Tibial nerve (tissue), 4 donors: ENCODE measurements around the gene VAT1L. TPM values are rescaled to one million over a fixed set of nuclear protein-coding genes. Genes with fewer than 3 reads are reported as not detected.

Source experiments
- DNase-seq, 2 donors: peaks; one replicate each; pipeline ENCODE4 v3.0.0-alpha.2; 2019; ENCODE audit warnings: low spot score in 2 of 2
- H3K27ac ChIP-seq, 4 donors: fragments of 200-600 bp; sonication (generic) in 3 of 4; one replicate each; pipeline ENCODE4 v1.5.1; 2017 to 2019; ENCODE audit warnings: mild to moderate bottlenecking in 1 of 4
- H3K27me3 ChIP-seq, 2 donors: fragments of 200-600 bp; sonication (generic) in 1 of 2; one replicate each; pipeline versions ENCODE4 v1.5.1 to v1.6.0; 2017 to 2019
- H3K36me3 ChIP-seq, 3 donors: fragments of 200-600 bp; sonication (generic); one replicate each; pipeline ENCODE4 v1.5.1; 2018 to 2019
- H3K4me1 ChIP-seq, 4 donors: fragments of 200-600 bp; sonication (generic) in 3 of 4; one replicate each; pipeline ENCODE4 v1.5.1; 2017 to 2019
- H3K4me3 ChIP-seq, 4 donors: fragments of 200-600 bp; sonication (generic) in 3 of 4; one replicate each; pipeline ENCODE4 v1.5.1; 2017 to 2019; ENCODE audit warnings: mild to moderate bottlenecking in 1 of 4, moderate library complexity in 1 of 4
- H3K9me3 ChIP-seq, 4 donors: fragments of 200-600 bp; sonication (generic) in 3 of 4; one replicate each; pipeline ENCODE4 v1.5.1; 2017 to 2019
- EP300 ChIP-seq, 2 donors: sonication (generic); formaldehyde crosslinking; IDR thresholded peaks; one replicate each; pipeline ENCODE4 v1.6.1; 2017; ENCODE audit warnings: antibody characterized with exemption in 2 of 2, mild to moderate bottlenecking in 1 of 2
- POLR2A ChIP-seq, 2 donors: fragments of 450-650 bp; IDR thresholded peaks; one replicate each; pipeline ENCODE4 v1.6.1; 2017; ENCODE audit warnings: antibody characterized with exemption in 2 of 2, mild to moderate bottlenecking in 2 of 2, moderate library complexity in 2 of 2
- WGBS, 2 donors: methylation state at CpG; one replicate each; pipeline ENCODE4 v1.1.5; 2018; 5-methylcytosine and 5-hydroxymethylcytosine counted together
- total RNA-seq, 4 donors: library from RNA; depleted of rRNA; stranded (reverse); fragments of >200 nt; gene quantifications; one replicate each; pipeline ENCODE4 v1.1.0, GENCODE V29; 2016
- TF ChIP-seq, protein P1 (sequence below), 5 experiments: fragments of 200-600 bp in 3 of 5; fragments of 450-650 bp in 2 of 5; sonication (generic) in 3 of 5; IDR thresholded peaks; one replicate each; pipeline ENCODE4 v1.5.1; 2016 to 2019; ENCODE audit warnings: antibody characterized with exemption in 5 of 5, mild to moderate bottlenecking in 3 of 5, moderate library complexity in 2 of 5

Gene VAT1L
- total RNA-seq, 4 donors from 2014 or later = 7.2 to 21.6 (median 19.5) TPM

DNA sequence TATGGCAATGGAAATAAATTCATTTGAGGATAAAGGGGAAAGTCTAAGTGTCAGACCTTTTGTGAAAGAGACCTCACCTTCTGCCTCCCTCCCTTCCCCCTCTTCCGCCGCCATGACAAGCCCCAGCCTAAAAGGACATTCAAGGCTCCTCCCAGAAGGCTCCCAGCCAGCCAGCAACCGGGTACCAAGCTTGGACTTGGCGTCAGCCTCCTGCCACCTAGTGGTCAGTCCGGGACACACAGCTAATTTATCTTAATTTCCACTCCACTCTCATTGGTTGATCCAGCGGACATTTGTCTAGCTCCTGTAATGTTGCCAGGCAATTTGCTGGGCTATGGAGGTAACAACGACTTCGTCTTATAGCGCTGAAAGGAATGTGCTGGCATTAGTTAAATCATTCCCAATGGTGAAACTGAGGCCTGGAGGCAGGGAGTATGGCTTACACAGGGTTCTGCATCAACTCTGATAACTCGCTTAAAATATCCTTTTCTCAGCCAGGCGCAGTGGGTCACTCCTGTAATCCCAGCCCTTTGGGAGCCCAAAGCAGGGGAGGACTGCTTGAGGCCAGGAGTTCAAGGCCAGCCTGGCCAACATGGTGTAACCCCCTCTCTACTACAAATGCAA, 214.7 kb downstream of the VAT1L start:
- Histone ChIP-seq H3K4me3 (no peak overlapping the region), H3K9me3 (no peaks in the 10 kb centered on the region), H3K27me3 (no peaks in the 10 kb centered on the region), H3K27ac (no peak overlapping the region), H3K36me3 (no peaks in the 10 kb centered on the region), H3K4me1 (peaks cover 0 to 8% (median 0%) of the 10 kb centered on the region in 4 donors)
- WGBS, 2 donors = 22 to 24% methylated on average over 11 of the region's 11 CpGs
- peak; percentile 56 to 74 for DNase-seq
- TF ChIP-seq, protein P1, sequence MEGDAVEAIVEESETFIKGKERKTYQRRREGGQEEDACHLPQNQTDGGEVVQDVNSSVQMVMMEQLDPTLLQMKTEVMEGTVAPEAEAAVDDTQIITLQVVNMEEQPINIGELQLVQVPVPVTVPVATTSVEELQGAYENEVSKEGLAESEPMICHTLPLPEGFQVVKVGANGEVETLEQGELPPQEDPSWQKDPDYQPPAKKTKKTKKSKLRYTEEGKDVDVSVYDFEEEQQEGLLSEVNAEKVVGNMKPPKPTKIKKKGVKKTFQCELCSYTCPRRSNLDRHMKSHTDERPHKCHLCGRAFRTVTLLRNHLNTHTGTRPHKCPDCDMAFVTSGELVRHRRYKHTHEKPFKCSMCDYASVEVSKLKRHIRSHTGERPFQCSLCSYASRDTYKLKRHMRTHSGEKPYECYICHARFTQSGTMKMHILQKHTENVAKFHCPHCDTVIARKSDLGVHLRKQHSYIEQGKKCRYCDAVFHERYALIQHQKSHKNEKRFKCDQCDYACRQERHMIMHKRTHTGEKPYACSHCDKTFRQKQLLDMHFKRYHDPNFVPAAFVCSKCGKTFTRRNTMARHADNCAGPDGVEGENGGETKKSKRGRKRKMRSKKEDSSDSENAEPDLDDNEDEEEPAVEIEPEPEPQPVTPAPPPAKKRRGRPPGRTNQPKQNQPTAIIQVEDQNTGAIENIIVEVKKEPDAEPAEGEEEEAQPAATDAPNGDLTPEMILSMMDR (IDR thresholded peaks at IDR 0.05) = peak; percentile 65 to 82 (median 76)
- no peak for TF ChIP-seq EP300 (IDR thresholded peaks at IDR 0.05)

DNA sequence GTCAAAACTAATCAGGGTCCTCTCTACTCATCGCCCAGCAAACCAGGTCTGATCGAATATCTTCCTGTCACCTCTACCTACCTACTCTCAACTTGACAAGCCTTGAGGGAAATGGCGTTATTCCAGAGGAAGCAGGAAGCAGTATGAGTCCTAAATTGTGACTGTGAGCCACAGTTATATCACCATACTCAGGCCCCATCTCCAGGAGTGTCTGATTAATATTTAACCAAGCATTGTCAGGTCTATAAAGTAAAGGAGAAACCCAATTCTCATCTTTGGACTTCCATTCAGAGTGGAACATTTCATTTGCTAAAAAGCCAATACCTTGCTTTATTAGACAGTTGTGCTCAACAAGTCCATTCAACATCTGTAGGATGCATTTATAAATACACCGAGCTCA, 216.2 kb downstream of the VAT1L start:
- no peaks in the 10 kb centered on the region for H3K27me3 ChIP-seq
- no peak overlapping the region for H3K27ac ChIP-seq
- no peak overlapping the region for H3K4me3 ChIP-seq
- H3K36me3 ChIP-seq = no peaks in the 10 kb centered on the region
- TF ChIP-seq, protein P1 (IDR thresholded peaks at IDR 0.05) = no peak
- TF ChIP-seq POLR2A (IDR thresholded peaks at IDR 0.05) (no peak), EP300 (IDR thresholded peaks at IDR 0.05) (no peak)
- peaks cover 0 to 8% (median 0%) of the 10 kb centered on the region in 4 donors for H3K4me1 ChIP-seq
- H3K9me3 ChIP-seq = no peaks in the 10 kb centered on the region
- no peak for DNase-seq
- 80 to 92% methylated on average over 4 of the region's 4 CpGs for WGBS, 2 donors

DNA sequence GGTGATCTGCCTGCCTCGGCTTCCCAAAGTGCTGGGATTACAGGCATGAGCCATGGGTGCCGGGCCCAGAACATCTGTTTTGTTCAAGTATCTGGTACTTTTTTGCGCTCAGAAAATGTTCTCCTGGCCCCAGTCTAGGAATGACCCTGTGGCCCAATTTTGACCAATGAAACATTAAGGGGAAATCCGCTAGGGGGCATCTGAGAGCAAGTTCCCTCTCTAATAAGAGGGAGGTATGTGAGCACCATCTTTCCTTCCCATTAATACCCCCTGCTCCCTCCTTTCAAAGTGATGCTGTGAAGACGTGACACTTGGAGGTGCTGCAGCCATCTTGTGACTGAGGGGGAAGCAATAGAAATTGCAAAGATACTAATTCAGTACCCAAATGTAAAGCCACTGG, 217.5 kb downstream of the VAT1L start:
- no peak for TF ChIP-seq EP300 (IDR thresholded peaks at IDR 0.05)
- no peak for TF ChIP-seq POLR2A (IDR thresholded peaks at IDR 0.05)
- TF ChIP-seq, protein P1 (IDR thresholded peaks at IDR 0.05) = no peak
- Histone ChIP-seq H3K27me3 (no peaks in the 10 kb centered on the region), H3K4me3 (no peak overlapping the region), H3K27ac (no peak overlapping the region), H3K9me3 (no peaks in the 10 kb centered on the region), H3K4me1 (peaks cover 0 to 8% (median 0%) of the 10 kb centered on the region in 4 donors), H3K36me3 (no peaks in the 10 kb centered on the region)
- no peak for DNase-seq
- WGBS, 2 donors = 75 to 82% methylated on average over 5 of the region's 5 CpGs

DNA sequence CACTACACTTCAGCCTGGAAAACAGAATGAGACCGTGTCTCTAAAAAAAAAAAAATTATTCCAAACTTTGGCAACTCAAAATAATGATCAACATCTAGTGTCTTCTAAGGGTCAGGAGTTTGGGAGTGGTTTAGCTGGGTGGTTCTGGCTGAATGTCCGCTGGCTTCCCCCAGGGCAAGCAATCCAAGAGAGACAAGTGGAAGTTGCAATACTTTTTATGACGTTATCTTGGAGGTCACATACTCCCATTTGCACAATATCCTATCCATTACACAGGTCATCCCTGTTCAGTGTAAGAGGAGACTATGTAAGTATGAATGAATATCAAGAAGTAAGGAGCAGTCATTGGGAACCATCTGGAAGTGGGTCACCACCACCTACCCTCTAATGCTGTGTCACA, 218.8 kb downstream of the VAT1L start:
- H3K9me3 ChIP-seq = no peaks in the 10 kb centered on the region
- TF ChIP-seq, protein P1 (IDR thresholded peaks at IDR 0.05) = no peak
- TF ChIP-seq POLR2A (IDR thresholded peaks at IDR 0.05) (no peak), EP300 (IDR thresholded peaks at IDR 0.05) (no peak)
- H3K4me1 ChIP-seq = peaks cover 0 to 8% (median 0%) of the 10 kb centered on the region in 4 donors
- no peak overlapping the region for H3K27ac ChIP-seq
- H3K27me3 ChIP-seq = peaks cover 0 to 8% of the 10 kb centered on the region in 2 donors
- DNase-seq = no peak
- WGBS, 2 donors = 58 to 60% methylated on average over 3 of the region's 3 CpGs
- no peaks in the 10 kb centered on the region for H3K36me3 ChIP-seq
- no peak overlapping the region for H3K4me3 ChIP-seq

DNA sequence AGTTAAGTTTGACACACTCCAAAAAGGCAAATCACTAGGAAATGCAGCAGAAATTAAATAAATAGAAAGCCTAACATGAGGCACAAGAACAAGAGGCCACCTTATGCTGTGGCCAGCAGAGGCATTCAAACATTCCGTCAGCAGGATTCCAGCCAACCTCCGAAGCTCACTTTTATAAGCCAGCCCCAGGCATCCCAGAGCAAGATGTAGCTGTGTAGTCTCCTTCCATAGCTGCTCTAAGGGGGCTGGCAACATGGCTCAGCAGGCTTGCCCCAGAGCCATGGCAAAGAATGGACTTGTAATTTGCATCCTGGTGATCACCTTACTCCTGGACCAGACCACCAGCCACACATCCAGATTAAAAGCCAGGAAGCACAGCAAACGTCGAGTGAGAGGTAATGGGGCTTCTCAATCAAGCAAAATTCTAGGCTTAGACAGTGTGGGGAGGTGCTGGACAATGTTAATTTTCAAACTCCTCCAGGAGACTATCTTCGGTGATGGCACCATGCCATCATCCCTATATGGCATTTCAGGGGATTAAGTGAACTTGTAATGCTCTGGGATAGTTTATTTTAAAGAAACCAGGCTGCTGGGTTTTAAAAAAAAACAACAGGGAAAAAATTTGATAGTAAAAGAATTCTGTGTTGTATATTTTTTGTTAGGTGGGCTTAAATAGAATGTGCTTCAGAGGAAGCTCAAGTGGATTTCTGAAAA, 234.1 kb downstream of the VAT1L start, which contains the start of gene CLEC3A:
Gene CLEC3A, plus strand, starts transcription at position 202 of the 714 bp plus-strand sequence. Its CDS starts 79 bp downstream, at position 281.
- Histone ChIP-seq H3K36me3 (no peaks in the 10 kb centered on the region), H3K27ac (no peak within 1 kb of the TSS), H3K4me3 (no peak within 1 kb of the TSS), H3K4me1 (no peaks in the 10 kb centered on the region), H3K9me3 (no peaks in the 10 kb centered on the region), H3K27me3 (no peaks in the 10 kb centered on the region)
- 37 to 40% methylated on average over 5 of the region's 5 CpGs for WGBS, 2 donors
- no peak for DNase-seq
- TF ChIP-seq, protein P1 (IDR thresholded peaks at IDR 0.05) = no peak
- TF ChIP-seq EP300 (IDR thresholded peaks at IDR 0.05) (no peak), POLR2A (IDR thresholded peaks at IDR 0.05) (no peak)
